GM19025 (cell line): ENCODE data around the gene IFT25.

Experiments used
- ATAC-seq: cut with Tn5 transposase; IDR thresholded peaks from one replicate; pipeline ENCODE4 v1.9.1; 2021; ENCODE audit warnings: mild to moderate bottlenecking, low read depth, moderate library complexity; ENCODE audit not compliant: unreplicated experiment

Gene IFT25

DNA sequence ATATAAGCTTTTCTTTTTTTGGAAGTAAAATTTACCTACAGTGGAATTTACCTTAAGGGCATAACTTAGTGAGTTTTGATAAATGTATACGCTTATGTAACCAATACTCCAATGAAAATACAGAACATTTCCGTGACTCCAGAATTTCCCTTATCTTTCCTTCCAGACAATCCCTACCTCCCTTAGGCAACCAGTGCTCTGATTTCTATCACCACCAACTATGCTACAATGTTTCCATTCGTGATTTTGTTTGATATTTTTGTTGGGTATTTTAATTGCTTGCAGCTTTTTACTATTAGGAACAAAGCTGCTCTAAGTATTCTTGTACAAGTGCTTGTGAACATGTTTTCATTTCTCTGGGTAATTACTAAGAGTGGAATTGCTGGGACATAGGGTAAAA is 14.6 kb downstream of the IFT25 start:
- ATAC-seq = no peak

DNA sequence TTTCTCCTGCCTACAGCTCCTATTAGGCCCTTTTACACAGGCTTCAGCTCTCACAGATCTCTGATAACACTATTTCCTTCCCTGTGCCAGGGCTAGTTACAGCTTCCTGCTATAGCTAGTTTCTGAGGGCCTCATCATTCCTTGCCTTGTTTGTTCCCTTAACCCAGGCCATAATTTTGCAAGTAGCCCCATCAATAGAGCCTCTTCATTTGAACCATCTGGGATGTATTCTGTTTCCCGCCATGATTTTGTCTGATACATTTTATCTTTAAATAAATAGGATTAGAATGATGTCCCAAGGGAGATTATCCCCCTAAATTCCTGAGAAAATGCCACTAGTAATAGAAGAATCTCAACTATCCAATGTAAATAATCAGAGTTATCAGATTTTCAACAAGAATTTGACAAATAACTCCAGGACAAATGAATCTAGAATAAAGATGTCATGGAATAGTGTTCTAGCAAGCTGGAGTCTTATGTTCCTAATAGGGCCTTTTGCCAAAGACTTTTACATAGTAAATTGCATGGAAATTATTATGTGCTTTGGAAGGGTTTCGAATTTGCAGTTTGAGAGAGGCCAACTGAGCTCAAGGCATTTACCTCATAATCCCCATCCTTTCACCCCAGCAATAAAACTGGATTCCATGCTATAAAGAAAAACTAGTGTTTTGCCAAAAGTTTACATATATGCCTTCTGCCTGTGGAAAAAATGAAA is 16.1 kb downstream of the IFT25 start:
- no peak for ATAC-seq

DNA sequence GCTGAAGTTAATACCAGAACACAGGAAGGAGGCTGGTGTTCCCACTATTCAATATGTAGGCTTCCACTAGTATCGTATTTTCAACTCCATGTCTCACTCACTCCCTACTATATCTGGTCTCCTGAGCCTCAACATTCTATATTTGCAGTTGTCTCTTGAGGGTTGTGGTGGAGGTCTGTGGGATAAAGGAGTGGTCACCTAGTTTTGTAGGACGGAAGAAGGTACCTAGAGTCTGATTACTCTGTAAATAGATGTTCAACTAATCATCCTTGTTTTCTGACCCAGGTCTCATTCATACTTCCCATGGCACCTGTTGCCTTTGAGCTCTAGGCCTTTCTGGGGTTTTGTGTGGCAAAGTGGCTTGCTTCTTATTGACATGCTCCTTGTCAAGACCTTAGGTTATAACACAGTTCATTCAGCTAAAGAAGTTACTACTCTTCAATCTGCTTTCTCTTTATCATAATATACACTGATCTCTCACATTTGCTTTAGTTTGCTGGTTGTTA is 18.1 kb downstream of the IFT25 start:
- no peak for ATAC-seq

DNA sequence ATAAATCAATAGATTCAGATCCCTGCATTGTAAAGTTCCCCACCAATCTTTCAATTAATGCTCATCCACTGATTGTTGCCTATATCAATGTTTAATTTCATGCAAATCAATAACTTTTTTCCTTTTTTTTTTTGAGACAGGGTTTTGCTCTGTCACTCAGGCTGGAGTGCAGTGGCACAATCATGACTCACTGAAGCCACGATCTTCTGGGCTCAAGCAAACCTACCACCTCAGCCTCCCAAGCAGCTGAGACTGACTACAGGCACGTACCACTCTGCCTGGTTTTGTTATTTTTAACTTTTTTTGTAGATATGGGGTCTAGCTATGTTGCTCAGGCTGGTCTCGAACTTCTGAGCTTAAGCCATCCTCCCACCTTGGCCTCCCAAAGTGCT is 25.8 kb downstream of the IFT25 start:
- ATAC-seq = no peak

DNA sequence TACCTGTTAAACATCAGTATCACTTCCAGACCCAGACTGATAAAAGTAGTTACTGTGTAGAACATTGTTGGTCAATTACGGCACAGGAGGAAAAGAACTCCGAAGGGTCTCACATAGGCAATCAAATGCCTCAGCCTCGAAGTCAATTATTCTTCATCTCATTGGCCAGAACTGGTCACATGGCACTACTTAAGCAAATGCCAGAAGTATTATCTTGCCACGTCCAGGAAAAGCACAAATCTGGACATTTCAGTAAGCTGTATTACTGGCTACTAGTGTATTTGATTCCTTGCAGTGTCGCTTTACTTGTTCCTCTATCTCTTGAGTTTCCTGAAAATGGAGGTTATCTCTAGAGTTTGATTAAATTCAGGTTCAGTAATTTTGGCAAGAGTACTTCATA is 27.2 kb downstream of the IFT25 start:
- ATAC-seq = no peak

DNA sequence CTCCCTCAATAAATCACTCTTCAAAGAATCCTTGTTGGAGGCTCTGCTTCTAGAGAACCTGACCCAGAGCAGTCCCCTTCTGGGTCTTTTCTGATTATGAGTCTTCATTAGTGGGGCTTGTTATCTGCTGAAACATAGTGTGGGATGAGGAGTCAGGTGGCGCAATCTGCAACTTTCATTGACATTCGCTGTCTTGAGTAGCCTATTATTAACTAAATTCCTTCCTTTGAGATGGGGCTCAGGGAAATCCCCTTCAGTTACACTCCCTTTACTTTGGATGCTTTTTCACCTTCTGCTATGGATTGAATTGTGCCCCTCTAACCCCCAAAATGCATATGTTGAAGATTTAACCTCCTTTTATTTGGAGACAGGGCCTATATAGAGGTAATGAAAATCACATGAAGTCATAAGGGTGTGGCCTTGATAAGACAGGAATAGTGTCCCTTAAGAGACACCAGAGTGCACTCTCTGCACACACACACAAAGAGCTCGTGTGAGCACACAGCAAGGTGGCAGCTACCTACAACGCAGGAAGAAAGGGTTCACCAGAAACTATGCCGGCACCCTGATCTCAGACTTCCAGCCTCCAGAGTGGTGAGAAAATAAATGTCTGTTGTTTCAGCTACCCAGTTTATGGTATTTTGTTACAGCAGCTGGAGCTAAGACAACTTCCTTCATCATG is 32.0 kb downstream of the IFT25 start:
- no peak for ATAC-seq

DNA sequence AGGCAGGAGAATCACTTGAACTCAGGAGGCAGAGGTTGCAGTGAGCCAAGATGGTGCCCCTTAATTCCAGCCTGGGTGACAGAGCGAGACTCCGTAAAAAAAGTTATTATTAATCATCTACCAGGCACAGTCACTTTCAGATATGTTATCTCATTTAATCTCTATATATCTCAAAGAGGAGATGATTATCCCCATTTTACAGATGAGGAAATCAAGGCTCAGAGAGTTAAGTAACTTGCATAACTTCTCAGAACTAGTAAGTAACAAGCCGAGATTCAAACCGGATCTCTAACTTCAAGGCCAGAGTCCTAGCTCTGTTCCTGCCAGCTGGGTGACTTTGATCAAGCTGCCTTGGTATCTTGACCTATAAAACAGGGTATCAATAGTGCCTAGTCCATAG is 34.1 kb downstream of the IFT25 start:
- ATAC-seq = no peak

DNA sequence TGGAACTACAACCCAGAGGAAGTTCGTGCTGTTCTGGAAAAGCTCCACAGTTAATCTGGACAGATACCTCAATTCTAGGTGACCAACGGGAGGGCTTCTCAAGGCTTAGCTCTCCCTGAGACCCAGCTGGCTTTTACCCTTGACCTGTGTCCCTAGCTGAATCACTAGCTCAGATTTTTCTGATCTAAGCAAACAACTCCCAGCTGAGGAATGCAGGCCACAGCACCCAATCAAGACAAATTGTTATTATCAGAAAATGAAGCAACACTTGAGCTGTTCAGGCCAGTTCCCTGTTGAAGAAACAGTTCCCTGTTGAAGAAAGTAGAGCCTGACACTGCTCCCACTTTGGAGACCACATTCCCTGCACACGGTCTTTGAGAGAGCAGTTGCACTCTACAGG is 35.6 kb downstream of the IFT25 start:
- ATAC-seq = no peak

DNA sequence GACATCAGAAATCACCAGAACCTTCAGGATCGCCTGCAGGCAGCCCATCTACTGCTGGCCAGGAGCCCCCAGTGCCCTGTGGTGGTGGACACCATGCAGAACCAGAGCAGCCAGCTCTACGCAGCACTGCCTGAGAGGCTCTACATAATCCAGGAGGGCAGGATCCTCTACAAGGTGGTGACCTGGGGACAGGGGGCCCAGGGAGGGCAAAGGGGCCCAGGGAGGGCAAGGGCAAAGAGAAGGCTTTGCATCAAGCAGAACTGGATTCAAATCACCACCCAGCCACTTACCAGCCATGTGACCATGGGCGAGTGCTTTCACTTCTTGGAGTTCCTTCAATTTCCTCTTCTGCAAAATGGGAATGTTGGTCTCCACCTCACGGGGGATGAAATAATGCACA is 39.4 kb downstream of the IFT25 start:
- no peak for ATAC-seq

DNA sequence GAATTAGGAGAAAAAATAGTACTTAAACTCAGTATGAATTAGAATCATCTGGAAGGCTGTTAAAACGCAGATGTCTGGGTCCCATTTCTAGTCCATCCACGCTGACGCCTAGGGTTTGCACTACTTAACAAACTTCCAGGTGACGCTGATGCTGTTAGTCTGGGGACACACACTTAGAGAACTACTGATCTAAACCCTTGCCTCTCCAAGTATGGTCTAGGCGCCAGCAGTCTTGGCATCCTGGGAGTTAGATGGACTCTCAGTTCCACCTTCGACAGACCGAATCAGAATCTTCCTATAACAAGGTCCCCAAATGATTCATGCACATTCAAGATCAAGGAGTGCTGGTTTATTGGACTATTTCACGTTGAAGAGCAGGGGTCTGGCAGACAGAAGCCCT is 40.0 kb downstream of the IFT25 start:
- no peak for ATAC-seq

DNA sequence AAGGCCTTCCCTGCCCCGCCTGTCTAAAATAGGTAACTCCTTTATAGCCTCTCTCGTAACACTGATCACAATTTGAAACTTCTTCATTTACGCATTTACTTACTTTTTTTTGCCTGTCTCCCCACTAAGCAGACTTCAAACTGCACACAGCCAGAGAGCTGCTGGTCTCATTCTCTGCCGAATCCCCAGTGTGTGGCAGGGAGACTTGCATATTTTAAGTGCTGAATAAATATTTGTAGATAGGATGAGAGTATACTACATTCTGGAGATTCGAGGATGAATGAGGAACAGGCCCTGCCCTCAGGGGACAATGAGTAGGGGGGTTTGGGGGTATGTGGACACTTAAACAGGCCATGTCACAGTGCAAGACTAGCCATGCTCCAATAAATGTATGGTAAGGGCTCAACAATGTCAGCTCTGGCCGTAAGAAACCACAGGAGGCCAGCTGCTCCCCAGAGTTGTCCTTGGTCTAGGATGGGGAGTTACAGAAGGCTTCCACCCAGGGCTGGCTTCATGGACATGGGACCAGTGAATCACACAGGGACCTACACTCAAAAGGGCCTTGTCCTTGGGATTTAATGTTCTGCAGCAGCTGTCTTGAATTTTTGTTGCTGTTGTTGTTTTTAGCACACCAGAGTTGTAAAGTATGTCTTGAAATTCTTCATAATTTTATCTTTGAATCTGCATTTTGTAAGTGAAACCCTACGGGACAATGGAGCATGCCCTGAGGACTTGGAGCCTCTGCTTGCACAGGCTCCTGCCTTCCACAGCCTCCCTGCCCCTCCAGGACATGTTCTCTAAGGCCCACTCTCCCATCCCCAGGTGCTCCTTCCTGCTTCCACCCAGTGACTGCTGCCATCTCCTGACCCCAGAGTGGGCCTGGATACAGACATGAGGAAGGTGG is 43.0 kb downstream of the IFT25 start:
- no peak for ATAC-seq

DNA sequence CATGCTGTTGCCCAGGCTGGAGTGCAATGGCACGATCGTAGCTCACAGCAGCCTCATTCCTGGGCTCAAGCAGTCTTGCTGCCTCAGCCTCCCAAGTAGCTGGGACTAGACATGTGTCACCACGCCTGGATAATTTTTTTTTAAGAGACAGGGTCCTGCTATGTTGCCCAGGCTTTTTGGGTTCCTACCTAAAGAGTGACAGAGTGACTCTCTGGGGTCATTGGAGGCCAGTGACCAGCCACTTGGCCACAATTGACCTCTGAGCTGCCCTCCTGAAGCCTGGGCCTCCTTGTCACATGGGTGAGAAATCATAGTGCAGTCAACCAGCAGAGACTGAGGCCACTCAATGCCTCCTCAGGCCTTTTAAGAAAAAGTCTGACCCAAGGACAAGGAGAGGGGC is 45.8 kb downstream of the IFT25 start:
- no peak for ATAC-seq

DNA sequence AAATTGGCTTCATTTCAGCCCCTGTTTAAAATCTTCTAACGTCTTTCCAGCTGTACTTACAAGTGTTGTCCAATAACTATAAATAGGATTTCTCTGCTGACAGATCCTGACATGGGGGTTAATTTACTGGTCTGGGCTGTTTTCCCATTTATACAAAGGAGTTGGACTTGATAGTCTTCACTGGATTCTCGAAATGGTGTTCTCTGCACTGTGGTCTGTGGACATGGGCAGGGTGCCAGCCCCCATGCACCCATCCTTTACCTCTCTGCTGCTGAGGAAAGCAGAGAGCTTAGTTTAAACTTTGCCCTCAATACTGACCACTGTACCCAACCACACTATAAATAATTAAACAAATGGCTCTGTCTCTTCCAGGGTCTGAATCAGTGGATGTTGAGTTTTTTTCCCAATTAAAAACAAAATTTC is 46.3 kb downstream of the IFT25 start:
- no peak for ATAC-seq

DNA sequence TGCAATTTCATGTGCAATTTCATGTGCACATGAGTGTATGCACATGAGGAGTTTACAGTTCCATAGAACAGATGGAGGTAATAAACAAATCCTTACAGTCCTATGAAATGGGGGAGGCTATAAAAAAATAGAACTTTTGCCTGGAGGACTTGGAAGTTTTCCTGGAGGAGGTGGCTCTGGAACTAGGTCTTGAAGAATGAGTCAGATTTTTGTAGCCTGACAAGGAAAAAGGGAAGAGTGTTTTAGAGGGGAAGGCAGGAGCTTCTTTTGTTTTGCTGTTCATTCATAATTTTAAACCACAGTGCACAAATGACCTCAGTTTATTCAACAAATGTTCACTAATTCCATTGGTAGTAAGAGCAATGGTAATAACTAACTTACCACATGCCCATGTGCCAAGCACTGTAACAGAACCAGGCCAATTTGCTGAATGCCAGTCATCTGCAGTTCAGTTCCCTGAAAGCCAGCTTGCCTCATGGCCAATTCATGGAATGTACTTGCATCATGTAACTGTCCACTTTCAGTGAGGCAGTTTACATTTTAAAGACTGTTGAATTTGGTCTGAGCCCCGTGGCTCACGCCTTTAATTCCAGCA is 48.8 kb downstream of the IFT25 start:
- no peak for ATAC-seq

DNA sequence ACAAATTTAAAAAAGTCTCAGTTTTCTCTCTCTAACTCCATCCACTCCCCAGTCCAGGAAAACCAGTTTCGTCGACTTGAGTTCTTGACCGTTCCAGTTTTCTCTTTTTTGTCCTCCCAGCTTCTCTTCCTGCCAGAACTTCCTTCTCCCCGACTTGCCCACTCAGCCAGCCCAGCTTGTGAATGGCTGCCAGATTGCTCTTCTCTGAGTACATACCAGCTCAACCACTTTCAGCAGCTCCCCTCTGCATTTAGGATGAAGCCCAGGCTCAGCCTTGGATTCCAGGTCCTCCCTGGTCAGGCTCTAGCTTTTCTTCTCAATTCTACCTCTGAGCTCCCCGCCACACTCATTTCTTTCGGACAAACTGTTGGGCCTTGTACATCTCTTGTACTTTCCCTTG is 50.1 kb downstream of the IFT25 start:
- ATAC-seq = no peak

DNA sequence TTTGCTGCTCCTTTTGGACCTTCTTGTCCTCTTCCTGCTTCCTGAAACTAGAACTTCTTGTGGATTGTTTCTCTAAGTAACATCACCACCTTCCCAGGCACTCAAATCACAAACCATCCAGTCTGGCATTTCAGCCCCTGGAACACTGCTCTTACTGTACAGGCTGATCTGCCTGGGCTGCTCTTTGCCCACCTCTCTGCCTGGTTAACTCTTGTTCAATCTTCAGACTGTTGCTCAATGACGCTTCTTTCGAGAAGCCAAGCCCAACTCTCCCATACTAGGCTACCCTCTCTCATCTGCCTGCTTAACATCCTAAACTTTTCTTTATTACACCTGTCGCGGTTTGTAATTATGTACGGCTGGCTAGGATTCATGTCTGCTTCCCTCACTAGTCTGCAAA is 50.9 kb downstream of the IFT25 start:
- no peak for ATAC-seq

DNA sequence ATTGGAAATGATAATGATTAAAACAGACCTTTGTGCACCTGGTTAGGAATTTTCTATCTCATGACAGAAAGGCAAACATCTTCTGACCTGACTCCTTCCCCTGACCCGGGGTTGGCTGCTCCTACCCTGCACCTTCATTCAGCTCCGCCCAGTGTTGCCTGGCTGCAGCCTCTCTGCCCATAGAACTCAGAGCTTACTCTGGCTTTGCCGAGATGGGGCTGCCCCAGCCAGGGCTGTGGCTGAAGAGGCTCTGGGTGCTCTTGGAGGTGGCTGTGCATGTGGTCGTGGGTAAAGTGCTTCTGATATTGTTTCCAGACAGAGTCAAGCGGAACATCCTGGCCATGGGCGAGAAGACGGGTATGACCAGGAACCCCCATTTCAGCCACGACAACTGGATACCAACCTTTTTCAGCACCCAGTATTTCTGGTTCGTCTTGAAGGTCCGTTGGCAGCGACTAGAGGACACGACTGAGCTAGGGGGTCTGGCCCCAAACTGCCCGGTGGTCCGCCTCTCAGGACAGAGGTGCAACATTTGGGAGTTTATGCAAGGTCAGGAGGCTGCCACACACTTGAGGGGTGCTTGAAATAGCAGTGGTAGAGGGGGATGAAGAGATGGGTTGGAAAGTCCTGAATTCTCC is 51.4 kb downstream of the IFT25 start, which contains the start of gene DIO1:
Gene DIO1, plus strand, starts transcription at position 189 of the 638 bp plus-strand sequence. Its CDS starts 24 bp downstream, at position 213.
- ATAC-seq = no peak

DNA sequence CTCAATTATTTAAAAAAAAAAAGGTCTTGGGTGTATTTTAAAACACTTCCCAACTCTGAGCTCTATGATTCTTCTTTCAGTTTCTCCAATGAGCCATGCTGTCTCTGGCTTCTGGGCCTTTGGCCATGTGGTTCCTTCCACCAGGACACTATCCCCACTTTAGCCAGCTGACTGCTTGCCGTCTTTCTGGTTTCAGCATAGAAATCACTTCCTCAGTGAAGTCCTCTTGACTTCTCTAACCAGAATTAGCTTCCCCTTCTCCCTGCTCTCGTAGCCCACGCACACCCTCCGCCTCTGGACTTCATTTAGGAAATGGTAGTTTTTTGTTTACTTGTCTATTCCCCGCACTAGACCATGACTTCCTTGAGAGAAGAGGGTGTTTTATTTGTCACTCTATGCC is 52.6 kb downstream of the IFT25 start:
- ATAC-seq = no peak

DNA sequence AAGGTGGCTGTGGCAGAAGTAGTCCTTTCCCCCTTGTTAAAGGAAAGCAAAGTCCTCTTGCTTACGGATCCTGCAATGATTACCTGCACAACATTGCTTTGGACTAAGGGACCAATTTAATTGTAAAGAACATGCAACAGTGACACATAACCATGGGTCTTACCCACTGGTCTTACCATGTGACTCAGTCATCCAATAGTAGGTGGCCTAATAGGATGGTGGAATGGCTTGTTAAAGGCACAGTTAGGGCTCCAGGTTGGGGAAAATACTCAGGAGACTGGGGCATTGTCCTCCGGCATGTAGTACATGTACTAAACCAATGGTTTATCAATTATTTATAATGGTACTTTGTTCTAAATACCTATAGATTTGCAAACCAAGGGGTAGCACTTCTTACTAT is 53.8 kb downstream of the IFT25 start:
- ATAC-seq = no peak

DNA sequence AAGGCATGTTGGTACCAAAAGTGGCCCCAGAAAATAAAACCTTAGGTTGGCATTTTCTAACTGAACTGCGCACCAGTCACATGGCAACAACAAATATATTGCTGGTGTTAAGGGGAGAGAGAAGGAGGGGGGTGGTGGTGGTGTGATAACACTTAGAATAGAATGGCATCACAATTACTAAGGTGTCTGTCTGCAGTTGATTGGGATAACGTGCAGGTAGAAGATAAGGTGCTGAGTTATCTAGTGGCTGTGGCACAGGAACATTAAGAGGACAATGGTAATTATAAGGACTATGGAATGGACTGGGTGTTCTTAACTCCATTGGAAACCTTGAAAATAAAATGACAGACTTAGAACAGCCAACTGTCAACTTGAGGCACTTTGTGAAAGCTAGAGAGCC is 54.5 kb downstream of the IFT25 start:
- no peak for ATAC-seq
